ENCODE data around the gene CEP128. TPM values are rescaled to one million over a fixed set of nuclear protein-coding genes. Genes with fewer than 3 reads are reported as not detected.

Gene CEP128
- total and polyA plus RNA-seq, 2 experiments from 2014 or later, result 7.6 to 17.6 TPM

- Histone ChIP-seq H3K9me2 (ENCODE audit: insufficient read depth) (no peaks in the 10 kb centered on the region), H3K36me3 (ENCODE audit: insufficient read depth) (no peaks in the 10 kb centered on the region), H3K4me2 (no peak overlapping the region), H3K4me1 (ENCODE audit: insufficient read depth) (no peaks in the 10 kb centered on the region), H4K20me1 (replicated peaks; ENCODE audit: insufficient read depth) (no peaks in the 10 kb centered on the region), H3K27ac (ENCODE audit: low read depth) (no peak overlapping the region), H3K27me3 (ENCODE audit: insufficient read depth) (no peaks in the 10 kb centered on the region), H3F3A (replicated peaks; ENCODE audit: low read depth) (no peaks in the 10 kb centered on the region), H3K4me3 (no peak overlapping the region), H3K79me2 (replicated peaks; ENCODE audit: insufficient read depth) (no peaks in the 10 kb centered on the region), H2AFZ (no peak overlapping the region)
- Mint-ChIP-seq H3K27me3 (ENCODE audit: insufficient read depth, low read depth, poor library complexity) (no peaks in the 10 kb centered on the region), H3K36me3 (ENCODE audit: low read depth) (no peaks in the 10 kb centered on the region), H3K4me1 (no peaks in the 10 kb centered on the region), H3K27ac (no peak overlapping the region), H3K4me3 (no peak overlapping the region), H3K9me3 (no peaks in the 10 kb centered on the region; the same call in 2 of the 3 replicates)
- DNase-seq (ENCODE audit: low spot score) (no peak), ATAC-seq (no peak)
- TF ChIP-seq JUNB (IDR thresholded peaks at IDR 0.05; ENCODE audit: unreplicated experiment), result no peak
- no peak for TF ChIP-seq POLR2AphosphoS5 (IDR thresholded peaks at IDR 0.05; ENCODE audit: low read depth)
- no peak for TF ChIP-seq EZH2phosphoT487 (IDR thresholded peaks at IDR 0.05; ENCODE audit: unreplicated experiment)
- TF ChIP-seq STAT1 (IDR thresholded peaks at IDR 0.05; ENCODE audit: unreplicated experiment), result no peak
- TF ChIP-seq ZNF114 (CRISPR knock-in tag; IDR thresholded peaks at IDR 0.05), result no peak
- no peak for TF ChIP-seq ZNF462 (CRISPR knock-in tag; IDR thresholded peaks at IDR 0.05)
- TF ChIP-seq CTCF (conservative IDR thresholded peaks at IDR 0.05; ENCODE audit: low read depth in 2 of 2), result no peak
- TF ChIP-seq EZH2 (IDR thresholded peaks at IDR 0.05; ENCODE audit: low read depth, unreplicated experiment), result no peak
- no peak for TF ChIP-seq ZNF331 (CRISPR knock-in tag; IDR thresholded peaks at IDR 0.05; ENCODE audit: low read depth)
- TF ChIP-seq CREB1 (CRISPR knock-in tag; IDR thresholded peaks at IDR 0.05; ENCODE audit: low read depth), result no peak
- TF ChIP-seq NANOG (IDR thresholded peaks at IDR 0.05; ENCODE audit: borderline replicate concordance), result no peak
- TF ChIP-seq REST (IDR thresholded peaks at IDR 0.05; ENCODE audit: unreplicated experiment), result no peak
- TF ChIP-seq ETS1 (IDR thresholded peaks at IDR 0.05), result no peak
Measured at GRCh38 chr14:80498533-80498932, 443.0 kb downstream of the CEP128 start.
